HG02885 (cell line): Measurements from ENCODE around the gene WNT1.

Experiments used
- ATAC-seq: cut with Tn5 transposase; IDR thresholded peaks from one replicate; pipeline ENCODE4 v1.9.1; 2021; ENCODE audit warnings: mild to moderate bottlenecking; ENCODE audit not compliant: unreplicated experiment, poor library complexity

The WNT1 gene

DNA sequence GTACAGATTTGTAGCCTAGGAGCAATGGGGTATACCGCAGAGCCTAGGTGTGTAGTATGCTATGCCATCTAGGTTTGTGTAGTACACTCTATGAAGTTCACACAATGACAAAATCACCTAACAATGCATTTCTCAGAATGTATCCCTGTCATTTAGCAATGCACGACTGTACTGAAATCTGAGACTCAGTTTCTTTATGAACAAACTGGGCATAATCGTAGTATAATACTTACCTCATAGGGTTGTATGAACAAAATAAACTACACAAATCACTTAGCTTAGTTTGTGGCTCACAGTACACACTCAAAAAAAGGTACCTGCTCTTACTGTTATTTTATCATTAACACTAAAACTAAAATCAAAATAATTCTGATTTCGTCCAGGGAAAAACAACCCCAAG lies 47.3 kb downstream of the WNT1 start:
- no peak for ATAC-seq

DNA sequence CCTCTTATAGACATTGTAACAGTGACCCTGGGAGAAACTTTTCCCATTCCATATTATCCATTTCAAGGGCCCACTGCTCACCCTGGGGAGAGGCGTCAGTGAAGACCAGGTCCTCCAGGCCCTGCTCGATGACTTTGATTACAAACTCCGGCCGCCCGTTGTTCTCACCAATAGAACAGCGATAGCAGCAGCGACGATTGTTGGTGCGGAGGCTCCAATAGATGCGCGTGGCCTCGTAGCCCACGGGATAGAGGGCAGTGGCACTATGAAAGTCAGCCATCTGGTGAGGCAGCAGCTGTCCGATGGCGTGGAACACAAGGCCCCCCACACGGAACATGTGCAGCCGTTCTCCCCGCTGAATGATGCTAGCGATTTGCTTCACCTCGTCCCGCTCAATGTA lies 48.0 kb downstream of the WNT1 start:
- ATAC-seq, result no peak

DNA sequence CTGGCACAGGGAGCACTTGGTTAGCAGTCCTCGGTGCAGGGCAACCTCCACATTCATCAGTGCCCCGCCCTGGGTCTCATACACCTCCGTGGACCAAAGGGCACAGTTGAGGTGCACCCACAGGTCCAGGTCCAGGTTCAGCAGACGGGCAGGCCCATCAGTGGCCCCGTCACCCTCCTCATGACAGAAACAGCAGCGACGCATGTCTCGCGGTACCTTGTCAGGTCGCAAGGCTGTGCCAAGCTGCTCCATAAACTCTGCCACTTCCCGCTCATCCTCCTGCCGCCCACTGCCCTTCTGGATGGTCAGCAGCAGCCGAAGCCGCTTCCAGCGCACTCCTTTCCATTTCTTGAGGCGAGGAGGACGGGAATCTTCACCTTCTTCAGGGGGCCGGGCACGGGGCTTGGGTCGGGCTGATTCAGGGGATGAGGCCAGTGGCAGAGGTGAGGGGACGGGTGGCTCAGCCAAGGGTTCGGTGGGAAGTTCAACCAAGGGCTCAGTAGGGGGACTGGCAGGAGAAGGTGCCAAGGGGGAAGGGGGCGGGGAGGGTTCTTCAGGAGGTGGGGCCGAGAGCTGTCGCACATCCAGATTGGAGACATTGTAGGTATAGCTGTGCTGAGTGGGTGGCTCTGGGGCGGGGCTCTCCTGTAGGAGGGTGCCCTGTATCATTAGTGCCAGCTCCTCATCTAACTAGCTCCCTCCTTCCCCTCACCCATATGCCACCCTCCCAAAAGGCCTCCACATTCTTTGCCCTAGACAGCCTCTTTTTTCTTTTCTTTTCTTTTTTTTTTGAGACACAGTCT lies 48.8 kb downstream of the WNT1 start:
- no peak for ATAC-seq

DNA sequence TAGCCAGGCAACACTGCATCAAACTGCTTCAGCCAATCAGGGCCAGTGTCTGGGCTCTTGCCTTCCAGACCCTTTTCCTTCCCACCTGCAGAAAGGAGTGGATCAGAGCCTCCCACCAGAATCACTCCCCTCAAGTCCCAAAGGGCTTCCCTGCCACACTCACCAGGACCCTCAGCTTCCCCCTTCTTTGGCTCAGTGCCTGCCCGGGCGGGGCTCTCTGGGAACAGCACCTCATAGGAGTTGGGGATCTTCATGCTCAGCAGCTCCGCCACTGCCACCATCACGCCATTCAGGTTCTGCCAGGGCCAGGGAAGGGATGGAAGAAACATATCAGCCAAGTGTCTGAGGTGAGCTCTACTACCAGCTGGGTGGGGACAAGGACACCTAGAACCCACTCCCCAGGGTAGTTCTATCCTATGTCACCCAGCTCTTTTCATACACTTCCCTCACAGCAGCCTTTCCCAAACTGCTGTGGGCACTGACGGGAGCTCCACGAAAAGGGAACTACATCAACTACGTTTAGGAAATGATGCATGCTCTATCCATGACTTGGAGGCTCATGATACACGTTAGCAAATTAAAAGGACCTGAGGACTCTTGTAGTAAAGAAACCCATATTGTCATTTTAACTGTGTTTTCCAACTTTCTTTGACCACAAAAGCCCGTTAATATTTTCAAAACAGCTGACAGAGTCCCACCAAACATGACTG lies 49.9 kb downstream of the WNT1 start:
- no peak for ATAC-seq

DNA sequence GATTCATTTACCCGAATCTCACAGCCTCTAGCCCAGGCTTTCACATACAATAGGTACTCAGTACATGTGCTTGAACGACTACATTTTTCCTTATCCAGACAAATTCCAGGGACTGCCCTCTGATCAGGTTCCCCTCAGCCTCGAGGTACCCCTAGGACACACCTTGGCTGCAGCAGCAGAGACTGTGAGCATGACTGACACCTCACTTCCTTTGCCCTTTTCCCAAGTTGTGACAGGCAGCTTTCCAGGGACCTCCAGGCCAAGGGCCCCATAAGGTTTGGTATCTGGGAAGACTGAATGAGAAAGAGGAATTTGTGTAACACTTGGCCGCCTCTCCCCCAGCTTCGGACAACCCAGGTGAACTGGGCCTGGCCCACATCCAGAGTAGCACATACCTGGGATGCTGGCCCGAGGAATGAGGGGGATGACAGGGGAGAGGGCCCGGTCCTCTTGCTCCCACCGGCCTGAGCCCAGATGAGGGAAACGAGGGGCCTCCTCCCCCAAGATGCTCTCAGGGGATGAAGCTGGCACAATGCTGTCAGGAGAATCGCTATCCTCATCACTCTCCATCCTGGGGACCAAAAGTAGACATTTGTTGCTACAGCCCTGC lies 50.6 kb downstream of the WNT1 start:
- ATAC-seq, result no peak

DNA sequence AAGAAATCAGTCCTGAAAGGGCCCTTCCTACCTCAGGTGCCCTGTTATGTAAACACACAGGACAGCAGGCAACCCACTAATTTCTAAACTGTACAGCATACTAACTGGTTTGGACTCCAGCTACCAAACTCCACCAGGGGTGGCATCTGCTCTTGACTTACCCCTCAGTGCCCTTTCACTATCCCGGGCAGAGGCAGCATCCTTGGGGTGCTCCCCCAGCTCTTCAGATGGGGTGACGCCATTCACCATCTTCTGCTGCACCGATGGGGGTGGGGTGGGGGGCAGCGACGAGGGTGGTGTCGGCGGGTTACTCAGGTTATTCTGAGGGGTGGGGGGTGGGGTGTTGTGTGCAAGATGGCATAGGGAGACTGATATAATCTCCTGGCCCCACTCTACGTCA lies 52.0 kb downstream of the WNT1 start:
- ATAC-seq, result no peak

DNA sequence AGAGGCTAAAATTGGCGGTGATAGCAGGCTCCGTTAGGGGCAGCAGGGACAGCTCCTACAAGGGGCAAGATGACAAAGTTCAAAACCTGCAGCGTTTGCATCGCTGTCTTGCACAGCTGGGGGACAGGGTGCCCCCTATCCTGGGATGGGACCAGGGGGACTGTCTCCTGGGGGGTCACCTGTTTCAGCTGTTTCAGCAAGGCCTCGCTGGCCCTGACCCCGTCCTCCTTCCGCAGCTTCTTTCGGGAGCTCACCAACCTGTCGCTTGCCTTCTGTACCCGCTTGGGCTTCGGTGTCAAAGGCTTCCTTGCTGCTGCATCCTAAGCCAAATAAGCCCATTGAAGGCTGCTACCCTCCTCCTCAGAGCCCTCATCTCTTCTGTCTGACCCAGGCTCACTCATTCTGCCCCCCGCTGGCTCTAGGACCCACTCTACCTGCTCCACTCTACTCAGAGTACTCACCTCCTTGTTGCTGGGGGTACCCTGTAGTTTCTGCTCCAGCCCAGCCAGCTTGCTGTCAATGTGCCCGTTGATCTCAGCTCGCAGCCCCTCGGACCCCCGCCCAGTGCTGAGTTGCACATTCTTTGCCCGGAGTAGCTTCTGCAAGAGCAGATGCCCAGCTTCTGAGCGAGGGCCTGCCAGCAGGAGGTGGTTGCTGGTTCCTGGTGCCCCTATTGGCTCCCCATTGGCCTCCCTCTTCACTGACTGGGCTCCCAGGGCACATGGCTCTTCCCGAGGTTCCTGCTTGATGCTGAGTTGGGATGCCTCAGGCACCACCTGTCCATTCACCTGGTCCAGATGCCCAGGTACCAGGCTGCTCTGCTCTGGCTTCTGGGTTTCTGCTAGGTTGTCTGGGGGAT lies 52.8 kb downstream of the WNT1 start:
- no peak for ATAC-seq

DNA sequence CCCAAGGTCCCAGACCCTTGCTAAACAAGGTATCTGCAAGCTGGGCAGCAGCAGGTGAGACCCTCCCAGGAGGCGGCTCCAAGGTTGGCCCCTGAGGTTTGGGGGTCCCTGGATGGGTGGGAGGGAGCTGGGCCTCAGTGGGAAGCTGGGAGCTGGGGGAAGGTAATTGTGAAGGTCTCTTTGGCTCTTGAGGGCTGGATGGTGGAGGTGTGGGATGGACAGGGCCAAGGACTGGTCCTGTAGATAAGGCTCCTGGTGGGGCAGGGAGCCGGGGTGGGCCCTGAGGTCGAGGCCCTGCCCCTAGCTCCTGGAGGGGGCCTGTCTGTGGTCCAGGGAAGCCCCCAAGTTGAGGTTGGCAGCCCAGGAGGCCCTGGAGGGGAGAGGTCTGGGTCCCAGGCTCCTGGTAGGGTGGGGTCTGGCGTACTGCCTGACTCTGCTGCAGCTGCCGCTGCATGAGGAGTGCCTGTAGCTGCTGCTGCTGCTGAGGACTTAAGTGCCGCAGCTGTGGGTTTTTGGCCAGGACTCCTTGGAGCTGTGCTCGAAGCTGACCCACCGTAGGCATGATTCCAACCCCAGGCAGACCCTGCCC lies 53.5 kb downstream of the WNT1 start:
- no peak for ATAC-seq
